NCI-H1694 (cell line): ENCODE results near the gene FKBP8.

ENCODE experiments used
- DNase-seq: peaks from one replicate; lab custom pipeline; 2025; lab: John Stamatoyannopoulos, UW

The FKBP8 gene

DNA sequence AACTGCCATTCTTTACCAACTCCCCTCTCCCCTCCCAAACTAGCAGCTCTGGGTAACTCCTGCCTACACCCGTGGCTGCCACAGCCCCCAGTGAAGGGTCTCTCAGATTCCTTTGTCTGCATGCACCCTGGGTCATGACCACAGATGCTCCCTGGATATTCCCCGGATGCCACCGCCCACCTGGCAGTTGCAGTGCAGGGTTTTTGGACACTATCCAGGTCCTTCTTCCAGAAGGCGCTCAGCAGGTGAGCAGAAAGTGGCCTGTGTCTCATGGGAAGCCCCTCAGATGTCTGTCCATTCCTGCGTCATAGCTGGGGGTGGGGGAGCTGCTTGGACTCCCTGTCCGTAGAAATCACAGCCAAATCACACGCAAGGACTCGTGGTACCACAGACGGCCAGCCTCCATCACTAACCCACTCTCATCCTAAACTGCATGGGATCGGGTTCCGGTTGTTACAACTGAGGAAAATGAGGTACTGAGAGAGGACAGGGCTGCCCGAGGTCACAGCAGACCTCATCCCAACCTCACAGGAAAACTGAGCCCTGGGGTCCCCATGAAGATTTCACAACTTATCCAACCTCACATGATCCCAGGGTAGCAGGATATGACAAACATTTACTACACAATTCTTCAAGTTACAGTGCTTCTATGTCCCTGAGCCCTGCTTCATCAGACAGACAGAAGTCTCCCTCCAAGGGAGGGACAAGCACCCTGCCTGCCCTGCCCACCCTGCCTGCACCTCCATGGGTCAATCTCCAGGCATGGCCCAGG is 60.1 kb downstream of the FKBP8 start:
- peak; percentile 55 for DNase-seq
